CD8-positive, alpha-beta memory T cell (primary cell): ENCODE measurements around the gene SLC4A1AP. TPM values are rescaled to one million over a fixed set of nuclear protein-coding genes. Genes with fewer than 3 reads are reported as not detected.
"Not testable (repeated sequence)": the region's sequence is repeated elsewhere in the genome, so short reads cannot be mapped to it uniquely, and the experiment has no call there.

Experiments
- CTCF ChIA-PET: fragments of 350-600 bp; sonication (Branson Sonifier 250); formaldehyde crosslinking; loops from one replicate; lab custom pipeline; 2021; ENCODE audit warnings: antibody characterized with exemption; lab: Charles Lee
- POLR2A ChIA-PET: fragments of 350-600 bp; sonication (Branson Sonifier 250); formaldehyde crosslinking; loops from one replicate; lab custom pipeline; 2021; ENCODE audit warnings: antibody characterized with exemption; lab: Charles Lee
- DNase-seq, 5 donors: peaks; one replicate each; pipeline versions ENCODE4 v3.0.0 to v3.0.0-alpha.2; 2020 to 2022; ENCODE audit warnings: mixed read lengths in 1 of 5
- H3K27ac ChIP-seq: one replicate; pipeline ENCODE4 v1.7.0; 2013; ENCODE audit warnings: low read depth, mild to moderate bottlenecking, low read length, moderate library complexity
- H3K27me3 ChIP-seq: 2 replicates; pipeline ENCODE4 v1.7.0; 2013; ENCODE audit warnings: low read length, mild to moderate bottlenecking; ENCODE audit not compliant: insufficient read depth, poor library complexity, severe bottlenecking
- H3K36me3 ChIP-seq: 2 replicates; pipeline ENCODE4 v1.7.0; 2013; ENCODE audit warnings: mild to moderate bottlenecking, low read length, moderate library complexity; ENCODE audit not compliant: insufficient read depth
- H3K4me1 ChIP-seq: 2 replicates; pipeline ENCODE4 v1.7.0; 2013; ENCODE audit warnings: mild to moderate bottlenecking, low read length, moderate library complexity; ENCODE audit not compliant: insufficient read depth
- H3K4me3 ChIP-seq: 2 replicates; pipeline ENCODE4 v1.7.0; 2013; ENCODE audit warnings: mild to moderate bottlenecking, low read length
- H3K9me3 ChIP-seq: 2 replicates; pipeline ENCODE4 v1.7.0; 2013; ENCODE audit warnings: mild to moderate bottlenecking, low read length
- H3K27ac Mint-ChIP-seq, 8 donors: one replicate each; pipeline ENCODE4 v1.8.0; 2020 to 2021; ENCODE audit warnings: mixed read lengths in 8 of 8, mild to moderate bottlenecking in 6 of 8, inconsistent platforms in 3 of 8, moderate library complexity in 3 of 8
- H3K27me3 Mint-ChIP-seq, 2 donors: one replicate each; pipeline ENCODE4 v1.8.0; 2020 to 2021; ENCODE audit warnings: mixed read lengths in 2 of 2, mild to moderate bottlenecking in 1 of 2, moderate library complexity in 1 of 2
- H3K36me3 Mint-ChIP-seq, 3 donors: one replicate each; pipeline ENCODE4 v1.8.0; 2020 to 2021; ENCODE audit warnings: mixed read lengths in 3 of 3, inconsistent platforms in 1 of 3, mild to moderate bottlenecking in 1 of 3
- H3K4me1 Mint-ChIP-seq, 3 donors: one replicate each; pipeline ENCODE4 v1.8.0; 2020 to 2021; ENCODE audit warnings: mixed read lengths in 3 of 3, inconsistent platforms in 1 of 3, mild to moderate bottlenecking in 1 of 3
- H3K4me3 Mint-ChIP-seq, 7 donors: one replicate each; pipeline ENCODE4 v1.8.0; 2020 to 2021; ENCODE audit warnings: mixed read lengths in 7 of 7, mild to moderate bottlenecking in 6 of 7, moderate library complexity in 4 of 7, inconsistent platforms in 2 of 7
- H3K9me3 Mint-ChIP-seq, 5 donors: one replicate each; pipeline ENCODE4 v1.8.0; 2020 to 2022; ENCODE audit warnings: mixed read lengths in 5 of 5, mild to moderate bottlenecking in 3 of 5, moderate library complexity in 2 of 5, inconsistent platforms in 1 of 5
- polyA plus RNA-seq: library from polyadenylated mRNA; unstranded; fragments of 300-500 nt; fragmentation: Illumina TruSeq; gene quantifications from one replicate; pipeline ENCODE4 v1.2.3, GENCODE V29; 2021
- total RNA-seq, 2 experiments: library from RNA; stranded (reverse); gene quantifications; one replicate each; pipeline ENCODE4 v1.2.3, GENCODE V29; 2021

SLC4A1AP gene
- total and polyA plus RNA-seq, 3 experiments from 2014 or later, result 28.6 to 29.6 (median 29.1) TPM

DNA sequence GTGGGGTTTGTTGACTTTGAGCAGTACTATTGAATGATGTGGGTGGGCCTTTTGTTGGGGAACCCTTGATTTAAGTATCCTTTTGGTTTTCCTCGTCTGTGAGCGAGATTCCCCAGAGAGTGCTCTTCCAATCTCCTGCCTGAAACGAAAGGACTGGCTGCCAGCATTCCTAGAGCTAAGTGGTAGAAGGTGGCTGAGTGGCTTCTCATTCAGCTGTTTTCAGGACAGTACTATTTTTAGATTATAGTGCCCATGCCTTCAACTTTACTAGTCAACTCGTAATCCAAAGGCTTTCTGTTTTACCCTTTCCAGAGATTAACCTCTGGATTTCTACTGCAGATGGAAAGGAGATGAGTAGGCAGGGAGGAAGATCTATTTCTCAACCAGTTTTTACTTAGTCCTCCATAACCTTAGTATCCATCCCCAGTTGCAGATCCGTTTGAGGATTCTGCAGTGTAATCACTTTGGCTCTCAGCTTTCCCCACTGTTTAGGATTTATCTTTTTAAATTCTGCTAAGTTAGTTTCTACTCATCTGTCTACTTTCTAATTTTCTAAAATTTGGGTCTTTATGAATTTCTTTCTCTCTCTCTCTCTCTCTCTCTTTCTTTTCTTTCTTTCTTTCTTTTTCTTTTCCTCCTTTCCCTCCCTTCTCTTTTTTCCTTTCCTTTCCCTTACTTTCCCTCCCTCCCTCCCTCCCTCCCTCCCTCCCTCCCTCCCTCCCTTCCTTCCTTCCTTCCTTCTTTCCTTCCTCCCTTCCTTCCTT lies 9.2 kb downstream of the SLC4A1AP start:
- no peak for DNase-seq
- Histone ChIP-seq H3K36me3 (peaks cover 33% of the 10 kb centered on the region), H3K4me1 (no peaks in the 10 kb centered on the region), H3K27ac (no peak overlapping the region), H3K27me3 (no peaks in the 10 kb centered on the region), H3K4me3 (no peak overlapping the region), H3K9me3 (no peaks in the 10 kb centered on the region)
- Mint-ChIP-seq H3K9me3 (no peaks in the 10 kb centered on the region), H3K36me3 (peaks cover 9 to 72% (median 14%) of the 10 kb centered on the region in 3 donors), H3K27ac (peak overlapping the region in 3 of 8 donors; percentile 9 to 73 (median 63)), H3K27me3 (no peaks in the 10 kb centered on the region), H3K4me3 (no peak overlapping the region), H3K4me1 (peaks cover 4 to 16% (median 12%) of the 10 kb centered on the region in 3 donors)
- ChIA-PET POLR2A (interaction anchor here (0.7 kb wide), 1 partner anchor 26 kb away, joined by 3 read pairs; no protein-coding TSS in a partner anchor), CTCF (interaction anchor here (2.3 kb wide), 1 partner anchor 10 kb away, joined by 16 read pairs; no protein-coding TSS in a partner anchor)

DNA sequence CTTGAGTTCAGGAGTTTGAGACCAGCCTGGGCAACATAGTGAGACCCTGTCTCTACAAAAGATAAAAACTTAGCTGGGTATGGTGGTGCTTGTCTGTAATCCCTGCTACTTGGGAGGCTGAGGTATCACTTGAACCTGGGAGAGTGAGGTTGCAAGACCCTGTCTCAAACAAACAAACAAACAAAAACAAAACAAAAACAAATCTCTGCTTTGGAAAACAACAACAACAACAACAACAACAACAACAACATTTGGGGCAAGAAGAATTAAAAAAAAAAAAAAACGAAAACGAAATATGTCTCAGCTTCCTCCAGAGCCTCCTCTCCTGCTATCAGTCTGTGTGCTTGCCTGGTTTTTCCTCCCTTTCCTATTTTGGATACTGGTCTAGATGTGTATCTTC lies 16.9 kb downstream of the SLC4A1AP start:
- Histone ChIP-seq H3K4me3 (no peak overlapping the region), H3K27me3 (no peaks in the 10 kb centered on the region), H3K27ac (no peak overlapping the region), H3K9me3 (no peaks in the 10 kb centered on the region), H3K36me3 (peaks cover 32% of the 10 kb centered on the region), H3K4me1 (peaks cover 18% of the 10 kb centered on the region)
- ChIA-PET CTCF (no interaction called here), POLR2A (no interaction called here)
- H3K9me3 Mint-ChIP-seq, result no peaks in the 10 kb centered on the region
- DNase-seq, result no peak
- peaks cover 22 to 24% (median 23%) of the 10 kb centered on the region in 3 donors for H3K4me1 Mint-ChIP-seq
- peaks cover 0 to 1% of the 10 kb centered on the region in 2 donors for H3K27me3 Mint-ChIP-seq
- H3K4me3 Mint-ChIP-seq, result no peak overlapping the region
- peaks cover 4 to 70% (median 9%) of the 10 kb centered on the region in 3 donors for H3K36me3 Mint-ChIP-seq
- H3K27ac Mint-ChIP-seq, result peak overlapping the region in 6 of 8 donors; percentile 2 to 93 (median 15)

DNA sequence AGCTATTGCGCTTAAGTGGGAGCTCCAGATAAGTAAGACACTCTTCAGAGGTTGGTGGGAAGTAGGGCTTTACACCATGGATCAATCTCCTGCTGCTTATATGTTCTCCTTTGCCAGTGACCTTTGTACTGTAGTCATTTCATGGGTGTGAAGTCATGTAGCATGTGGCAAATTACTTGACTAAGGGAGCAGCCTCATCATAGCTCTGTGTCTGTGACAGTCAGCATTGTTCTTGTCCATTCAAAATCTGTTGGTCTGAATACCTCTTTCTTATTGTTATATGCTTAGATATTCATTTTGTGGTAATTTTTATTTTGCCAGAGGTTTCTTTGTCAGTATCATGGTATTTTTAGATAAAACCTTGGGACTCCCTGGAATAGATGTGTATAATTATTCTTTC lies 18.2 kb downstream of the SLC4A1AP start:
- Histone ChIP-seq H3K9me3 (no peaks in the 10 kb centered on the region), H3K27me3 (no peaks in the 10 kb centered on the region), H3K4me1 (peaks cover 24% of the 10 kb centered on the region), H3K36me3 (peaks cover 26% of the 10 kb centered on the region), H3K4me3 (no peak overlapping the region), H3K27ac (no peak overlapping the region)
- Mint-ChIP-seq H3K27ac (peak overlapping the region in 4 of 8 donors; percentile 12 to 81 (median 28)), H3K4me1 (peaks cover 26 to 31% (median 31%) of the 10 kb centered on the region in 3 donors), H3K36me3 (peaks cover 4 to 72% (median 9%) of the 10 kb centered on the region in 3 donors), H3K4me3 (no peak overlapping the region), H3K9me3 (no peaks in the 10 kb centered on the region), H3K27me3 (peaks cover 0 to 1% of the 10 kb centered on the region in 2 donors)
- CTCF ChIA-PET, result interaction anchor here (1.1 to 3.5 kb wide), 5 partner anchors 8 to 811 kb away, joined by 3 to 28 read pairs (median 3); partner anchors contain the start of genes SLC4A1AP and SUPT7L
- DNase-seq, result no peak
- POLR2A ChIA-PET, result interaction anchor here (0.8 kb wide), 1 partner anchor 166 kb away, joined by 5 read pairs; no protein-coding TSS in a partner anchor

DNA sequence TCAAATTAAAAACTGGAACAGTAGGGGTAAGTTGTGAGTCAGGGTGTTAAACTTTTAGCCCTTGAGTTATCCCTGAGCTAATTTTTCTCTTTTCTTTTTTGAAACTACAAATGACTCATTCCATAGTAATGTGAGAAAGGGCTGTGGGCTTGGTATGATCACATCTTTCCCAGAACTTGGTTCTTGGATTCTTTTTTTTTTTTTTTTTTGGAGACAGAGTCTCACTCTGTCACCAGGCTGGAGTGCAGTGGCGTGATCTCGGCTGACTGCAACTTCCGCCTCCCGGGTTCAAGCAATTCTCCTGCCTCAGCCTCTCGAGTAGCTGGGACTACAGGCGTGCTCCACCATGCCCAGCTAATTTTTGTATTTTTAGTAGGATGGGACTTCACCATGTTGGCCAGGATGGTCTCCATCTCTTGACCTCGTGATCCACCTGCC lies 18.7 kb downstream of the SLC4A1AP start:
- DNase-seq, H3K9me3 ChIP-seq, H3K27me3 ChIP-seq, H3K27me3 Mint-ChIP-seq, H3K4me3 Mint-ChIP-seq, H3K27ac ChIP-seq, H3K9me3 Mint-ChIP-seq, H3K4me3 ChIP-seq: not testable (repeated sequence)
- H3K4me1 Mint-ChIP-seq, result peaks cover 26 to 31% (median 31%) of the 10 kb centered on the region in 3 donors
- Histone ChIP-seq H3K36me3 (peaks cover 21% of the 10 kb centered on the region), H3K4me1 (peaks cover 24% of the 10 kb centered on the region)
- H3K27ac Mint-ChIP-seq, result peak overlapping the region in 4 of 8 donors; percentile 12 to 54 (median 28)
- ChIA-PET POLR2A (interaction anchor here (0.8 kb wide), 1 partner anchor 166 kb away, joined by 5 read pairs; no protein-coding TSS in a partner anchor), CTCF (interaction anchor here (0.7 to 3.7 kb wide), 14 partner anchors 9 to 810 kb away, joined by 3 to 28 read pairs (median 4); partner anchors contain the start of genes PPM1G, SLC4A1AP and SUPT7L)
- H3K36me3 Mint-ChIP-seq, result peaks cover 4 to 70% (median 9%) of the 10 kb centered on the region in 3 donors

DNA sequence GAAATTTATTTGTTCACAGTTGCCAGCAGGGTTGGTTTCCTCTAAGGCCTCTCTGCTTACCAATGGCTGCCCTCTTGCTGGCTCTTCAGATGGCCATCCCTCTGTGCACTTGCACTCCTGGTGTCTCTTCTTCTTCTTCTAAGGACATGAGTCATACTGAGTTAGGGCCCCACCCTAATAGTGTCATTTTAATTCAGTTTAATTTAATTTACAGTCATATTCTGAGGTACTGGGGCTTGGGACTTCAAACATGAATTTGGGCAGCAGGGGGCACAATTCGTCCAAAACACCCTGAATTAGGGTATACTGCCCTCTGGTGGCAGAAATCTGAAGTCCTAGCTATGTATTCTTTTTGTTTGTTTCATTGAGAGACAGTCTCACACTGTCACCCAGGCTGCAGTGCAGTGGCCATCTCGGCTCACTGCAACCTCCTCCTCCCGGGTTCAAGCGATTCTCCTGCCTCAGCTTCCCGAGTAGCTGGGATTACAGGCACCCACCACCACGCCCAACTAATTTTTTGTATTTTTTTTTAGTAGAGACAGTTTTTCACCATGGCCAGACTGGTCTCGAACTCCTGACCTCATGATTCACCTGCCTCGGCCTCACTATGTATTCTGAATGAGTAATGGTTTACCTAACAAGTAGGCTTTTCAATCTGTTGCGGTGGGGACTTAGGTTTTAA lies 19.8 kb downstream of the SLC4A1AP start:
- H3K27ac ChIP-seq, result peak overlapping the region; percentile 1
- H3K36me3 Mint-ChIP-seq, result peaks cover 0 to 73% (median 10%) of the 10 kb centered on the region in 3 donors
- ChIA-PET CTCF (interaction anchor here (0.5 to 3.7 kb wide), 30 partner anchors 9 to 770 kb away, joined by 3 to 28 read pairs (median 4); partner anchors contain the start of genes PPM1G, SLC4A1AP and SUPT7L), POLR2A (interaction anchor here (1.0 kb wide), 1 partner anchor 20 kb away, joined by 3 read pairs; the partner anchor contains the start of genes SLC4A1AP and SUPT7L)
- H3K27me3 ChIP-seq, result no peaks in the 10 kb centered on the region
- no peaks in the 10 kb centered on the region for H3K9me3 Mint-ChIP-seq
- peaks cover 24% of the 10 kb centered on the region for H3K4me1 ChIP-seq
- H3K4me3 Mint-ChIP-seq, result peak overlapping the region in 6 of 7 donors; percentile 30 to 82 (median 59)
- DNase-seq, result peak; percentile 78 to 85 (median 82)
- peaks cover 26 to 31% (median 31%) of the 10 kb centered on the region in 3 donors for H3K4me1 Mint-ChIP-seq
- H3K36me3 ChIP-seq, result peaks cover 20% of the 10 kb centered on the region
- H3K9me3 ChIP-seq, result no peaks in the 10 kb centered on the region
- peaks cover 0 to 1% of the 10 kb centered on the region in 2 donors for H3K27me3 Mint-ChIP-seq
- H3K4me3 ChIP-seq, result no peak overlapping the region
- H3K27ac Mint-ChIP-seq, result peak overlapping the region; percentile 79 to 99 (median 94)

DNA sequence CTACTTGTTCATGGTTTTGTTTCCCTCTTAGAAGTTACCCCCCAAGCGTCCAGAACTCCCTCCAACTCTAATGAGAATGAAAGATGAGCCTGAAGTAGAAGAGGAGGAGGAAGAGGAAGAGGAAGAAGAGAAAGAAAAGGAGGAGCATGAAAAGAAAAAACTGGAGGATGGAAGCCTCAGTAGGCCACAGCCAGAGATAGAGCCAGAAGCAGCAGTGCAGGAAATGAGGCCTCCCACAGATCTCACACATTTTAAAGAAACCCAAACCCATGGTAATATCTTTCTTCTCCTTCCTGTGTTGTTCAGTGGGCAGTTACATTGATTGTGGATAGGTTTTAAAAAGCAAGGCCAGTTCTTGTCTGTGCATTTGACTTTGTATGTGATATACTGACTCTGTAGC lies 21.3 kb downstream of the SLC4A1AP start:
- peak in 1 of 5 donors; percentile 31 for DNase-seq
- Mint-ChIP-seq H3K36me3 (peaks cover 0 to 68% (median 8%) of the 10 kb centered on the region in 3 donors), H3K4me1 (peaks cover 26 to 31% (median 31%) of the 10 kb centered on the region in 3 donors), H3K4me3 (peak overlapping the region in 6 of 7 donors; percentile 25 to 73 (median 56)), H3K27ac (peak overlapping the region; percentile 6 to 98 (median 84))
- H3K27me3 Mint-ChIP-seq, POLR2A ChIA-PET, H3K9me3 Mint-ChIP-seq, H3K27me3 ChIP-seq, H3K9me3 ChIP-seq, H3K4me3 ChIP-seq, H3K27ac ChIP-seq: not testable (repeated sequence)
- H3K4me1 ChIP-seq, result peaks cover 24% of the 10 kb centered on the region
- H3K36me3 ChIP-seq, result peaks cover 21% of the 10 kb centered on the region
- CTCF ChIA-PET, result interaction anchor here (1.5 to 3.7 kb wide), 7 partner anchors 10 to 525 kb away, joined by 3 to 28 read pairs (median 11); partner anchors contain the start of genes SLC4A1AP and SUPT7L

DNA sequence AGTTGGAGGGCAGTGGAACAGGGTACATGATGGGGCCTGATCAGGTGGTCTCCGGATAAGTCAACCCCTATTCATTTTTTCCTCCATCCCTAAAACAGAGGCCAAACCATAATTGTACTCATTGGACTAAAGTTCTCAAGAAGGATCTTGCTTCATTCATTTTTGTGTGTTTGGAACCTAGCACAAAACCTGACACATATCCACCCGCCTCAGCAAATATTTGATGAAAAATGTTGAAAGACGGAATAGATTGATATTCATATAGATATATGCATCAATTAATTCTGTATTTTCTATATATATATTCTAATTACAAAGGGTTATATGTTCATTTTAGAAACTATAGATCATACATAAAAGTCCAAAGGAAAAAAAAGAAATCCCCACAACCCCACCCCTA lies 21.9 kb downstream of the SLC4A1AP start:
- H3K27me3 ChIP-seq, result no peaks in the 10 kb centered on the region
- H3K4me1 Mint-ChIP-seq, result peaks cover 26 to 31% (median 31%) of the 10 kb centered on the region in 3 donors
- peaks cover 0 to 1% of the 10 kb centered on the region in 2 donors for H3K27me3 Mint-ChIP-seq
- ChIA-PET POLR2A (no interaction called here), CTCF (interaction anchor here (3.7 kb wide), 1 partner anchor 18 kb away, joined by 16 read pairs; no protein-coding TSS in a partner anchor)
- peaks cover 24% of the 10 kb centered on the region for H3K4me1 ChIP-seq
- no peaks in the 10 kb centered on the region for H3K9me3 ChIP-seq
- H3K27ac Mint-ChIP-seq, result peak overlapping the region; percentile 6 to 98 (median 84)
- DNase-seq, result no peak
- peaks cover 21% of the 10 kb centered on the region for H3K36me3 ChIP-seq
- no peak overlapping the region for H3K27ac ChIP-seq
- no peak overlapping the region for H3K4me3 ChIP-seq
- H3K4me3 Mint-ChIP-seq, result peak overlapping the region in 3 of 7 donors; percentile 49 to 73 (median 64)
- no peaks in the 10 kb centered on the region for H3K9me3 Mint-ChIP-seq
- H3K36me3 Mint-ChIP-seq, result peaks cover 0 to 67% (median 9%) of the 10 kb centered on the region in 3 donors
